Astrocyte (in vitro differentiated cells and primary cell): Measurements from ENCODE around the gene SLC2A8. TPM values are rescaled to one million over a fixed set of nuclear protein-coding genes. Genes with fewer than 3 reads are reported as not detected.

Source experiments
- DNase-seq: peaks from one replicate; pipeline ENCODE4 v3.0.0-alpha.2; 2010; ENCODE audit warnings: low read depth
- FAIRE-seq: peaks from 2 replicates; lab custom pipeline; 2011; peaks lifted over from hg19 to GRCh38; lab: Jason Lieb, UNC
- H2AFZ ChIP-seq: 2 replicates; pipeline ENCODE4 v1.6.0; 2012; ENCODE audit warnings: low read depth, low read length, inconsistent platforms
- H3K27ac ChIP-seq: 2 replicates; pipeline ENCODE4 v1.5.1; 2011; ENCODE audit warnings: low read depth, low read length, inconsistent platforms
- H3K27me3 ChIP-seq: 2 replicates; pipeline ENCODE4 v1.6.0; 2011; ENCODE audit warnings: low read length, inconsistent platforms; ENCODE audit not compliant: insufficient read depth
- H3K36me3 ChIP-seq: 2 replicates; pipeline ENCODE4 v1.5.1; 2011; ENCODE audit warnings: low read length, inconsistent platforms; ENCODE audit not compliant: insufficient read depth
- H3K4me1 ChIP-seq: 2 replicates; pipeline ENCODE4 v1.5.1; 2011; ENCODE audit warnings: low read length, inconsistent platforms; ENCODE audit not compliant: insufficient read depth
- H3K4me2 ChIP-seq: 2 replicates; pipeline ENCODE4 v1.6.0; 2012; ENCODE audit warnings: low read length, inconsistent platforms
- H3K4me3 ChIP-seq: 2 replicates; pipeline ENCODE4 v1.5.1; 2011; ENCODE audit warnings: low read depth, mild to moderate bottlenecking, low read length, inconsistent platforms; ENCODE audit not compliant: insufficient read depth
- H3K79me2 ChIP-seq: 2 replicates; pipeline ENCODE4 v1.6.0; 2012; ENCODE audit warnings: mild to moderate bottlenecking, low read length, inconsistent platforms; ENCODE audit not compliant: insufficient read depth
- H3K9ac ChIP-seq: 2 replicates; pipeline ENCODE4 v1.6.0; 2012; ENCODE audit warnings: mild to moderate bottlenecking, low read length, inconsistent platforms
- H3K9me3 ChIP-seq: 2 replicates; pipeline ENCODE4 v1.5.1; 2012; ENCODE audit warnings: low read depth, mild to moderate bottlenecking, low read length, inconsistent platforms; ENCODE audit not compliant: insufficient read depth
- H4K20me1 ChIP-seq: 2 replicates; pipeline ENCODE4 v1.6.0; 2012; ENCODE audit warnings: low read length, inconsistent platforms; ENCODE audit not compliant: insufficient read depth
- H3K27ac Mint-ChIP-seq: one replicate; pipeline ENCODE4 v1.8.0; 2021; ENCODE audit warnings: mild to moderate bottlenecking, mixed read lengths; ENCODE audit not compliant: unreplicated experiment
- H3K27me3 Mint-ChIP-seq: one replicate; pipeline ENCODE4 v1.8.0; 2021; ENCODE audit warnings: low read depth, mixed read lengths; ENCODE audit not compliant: unreplicated experiment
- H3K36me3 Mint-ChIP-seq: one replicate; pipeline ENCODE4 v1.8.0; 2021; ENCODE audit warnings: low read depth, mixed read lengths; ENCODE audit not compliant: unreplicated experiment
- H3K4me1 Mint-ChIP-seq: one replicate; pipeline ENCODE4 v1.8.0; 2021; ENCODE audit warnings: low read depth, mixed read lengths; ENCODE audit not compliant: unreplicated experiment
- H3K4me3 Mint-ChIP-seq: one replicate; pipeline ENCODE4 v1.8.0; 2021; ENCODE audit warnings: mild to moderate bottlenecking, moderate library complexity, mixed read lengths; ENCODE audit not compliant: unreplicated experiment
- H3K9me3 Mint-ChIP-seq: one replicate; pipeline ENCODE4 v1.8.0; 2021; ENCODE audit warnings: mild to moderate bottlenecking, mixed read lengths; ENCODE audit not compliant: unreplicated experiment
- CTCF ChIP-seq: IDR thresholded peaks from 2 replicates; pipeline ENCODE4 v1.5.1; 2011; ENCODE audit warnings: low read depth, mild to moderate bottlenecking, inconsistent platforms, low read length, moderate library complexity; ENCODE audit not compliant: insufficient read depth
- EZH2 ChIP-seq: IDR thresholded peaks from 2 replicates; pipeline ENCODE4 v1.6.1; 2012; ENCODE audit warnings: mild to moderate bottlenecking, low read length, inconsistent platforms; ENCODE audit not compliant: insufficient read depth
- total RNA-seq: library from RNA; stranded (reverse); gene quantifications from 2 replicates; pipeline ENCODE4 v1.2.1, GENCODE V29; 2021

SLC2A8 gene
- total RNA-seq, 1 donor from 2014 or later, result 18.8 TPM

GRCh38 chr9:127455324-127455992 is 58.5 kb downstream of the SLC2A8 start:
- FAIRE-seq, result no peak
- H3K79me2 ChIP-seq, result peaks cover 14% of the 10 kb centered on the region
- H3K9me3 ChIP-seq, result no peaks in the 10 kb centered on the region
- H3K27me3 ChIP-seq, result no peaks in the 10 kb centered on the region
- Mint-ChIP-seq H3K4me3 (no peak overlapping the region), H3K36me3 (peaks cover 24% of the 10 kb centered on the region), H3K27me3 (no peaks in the 10 kb centered on the region), H3K9me3 (no peaks in the 10 kb centered on the region), H3K27ac (no peak overlapping the region), H3K4me1 (no peaks in the 10 kb centered on the region)
- H4K20me1 ChIP-seq, result peaks cover 6% of the 10 kb centered on the region
- H3K36me3 ChIP-seq, result peaks cover 4% of the 10 kb centered on the region
- no peak overlapping the region for H3K4me2 ChIP-seq
- no peak overlapping the region for H3K4me3 ChIP-seq
- TF ChIP-seq CTCF (no peak), EZH2 (no peak)
- no peak overlapping the region for H2AFZ ChIP-seq
- peaks cover 8% of the 10 kb centered on the region for H3K4me1 ChIP-seq
- DNase-seq, result no peak
- no peak overlapping the region for H3K9ac ChIP-seq
- no peak overlapping the region for H3K27ac ChIP-seq

- Histone ChIP-seq H3K9ac (no peak overlapping the region), H3K9me3 (no peaks in the 10 kb centered on the region), H3K4me3 (no peak overlapping the region), H2AFZ (no peak overlapping the region), H3K4me1 (peaks cover 4% of the 10 kb centered on the region), H3K79me2 (peaks cover 4% of the 10 kb centered on the region), H3K36me3 (peaks cover 4% of the 10 kb centered on the region), H3K27ac (no peak overlapping the region), H3K27me3 (no peaks in the 10 kb centered on the region), H3K4me2 (no peak overlapping the region), H4K20me1 (no peaks in the 10 kb centered on the region)
- DNase-seq (no peak), FAIRE-seq (no peak)
- Mint-ChIP-seq H3K9me3 (no peaks in the 10 kb centered on the region), H3K27ac (no peak overlapping the region), H3K4me1 (no peaks in the 10 kb centered on the region), H3K4me3 (no peak overlapping the region), H3K36me3 (peaks cover 28% of the 10 kb centered on the region), H3K27me3 (no peaks in the 10 kb centered on the region)
- no peak for TF ChIP-seq CTCF
- no peak for TF ChIP-seq EZH2
These were observed 60.4 kb downstream of the SLC2A8 start for GRCh38 chr9:127457191-127457878.

Other genes with a start within 250 kb of the SLC2A8 start
- 4.5 and 5.4 TPM in 2 replicates for gene GARNL3, start 132.4 kb upstream of the SLC2A8 start, total RNA-seq
- 10.5 and 11.5 TPM in 2 replicates for gene ZNF79, start 27.2 kb downstream of the SLC2A8 start, total RNA-seq
- 1,037 and 1,189 TPM in 2 replicates for gene RPL12, start 54.2 kb downstream of the SLC2A8 start, total RNA-seq
- 18.7 and 22.2 TPM in 2 replicates for gene LRSAM1, start 54.3 kb downstream of the SLC2A8 start, total RNA-seq
- 39.6 and 45.4 TPM in 2 replicates for gene STXBP1, start 215.1 kb downstream of the SLC2A8 start, total RNA-seq